HG02610 (cell line): ENCODE data around the gene CD58.
"Not testable (repeated sequence)": the region's sequence is repeated elsewhere in the genome, so short reads cannot be mapped to it uniquely, and the experiment has no call there.

Experiments used
- ATAC-seq: cut with Tn5 transposase; IDR thresholded peaks from one replicate; pipeline ENCODE4 v1.9.1; 2021; ENCODE audit warnings: mild to moderate bottlenecking, moderate library complexity; ENCODE audit not compliant: unreplicated experiment

CD58 gene

GRCh38 chr1:116570358-116571214, at the start of gene CD58:
Gene CD58 (minus strand): TSS chr1:116571026. CDS start chr1:116570972, 54 bp downstream.
- peak; percentile 55 for ATAC-seq

GRCh38 chr1:116620392-116620791, 49.6 kb upstream of the CD58 start:
- ATAC-seq, result not testable (repeated sequence)

GRCh38 chr1:116619106-116619505, 48.3 kb upstream of the CD58 start:
- ATAC-seq, result not testable (repeated sequence)

GRCh38 chr1:116617808-116618207, 47.0 kb upstream of the CD58 start:
- not testable (repeated sequence) for ATAC-seq

- ATAC-seq, result not testable (repeated sequence)
These were observed 43.0 kb upstream of the CD58 start for GRCh38 chr1:116613825-116614224.

- ATAC-seq, result not testable (repeated sequence)
These were observed 39.1 kb upstream of the CD58 start for GRCh38 chr1:116609801-116610371.

- not testable (repeated sequence) for ATAC-seq
These were observed 38.0 kb upstream of the CD58 start for GRCh38 chr1:116608841-116609240.

- not testable (repeated sequence) for ATAC-seq
These were observed 37.3 kb upstream of the CD58 start for GRCh38 chr1:116608151-116608550.

GRCh38 chr1:116607463-116607862, 36.6 kb upstream of the CD58 start:
- not testable (repeated sequence) for ATAC-seq

GRCh38 chr1:116606067-116606466, 35.2 kb upstream of the CD58 start:
- not testable (repeated sequence) for ATAC-seq

GRCh38 chr1:116605315-116605714, 34.5 kb upstream of the CD58 start:
- ATAC-seq, result no peak

GRCh38 chr1:116604408-116604807, 33.6 kb upstream of the CD58 start:
- not testable (repeated sequence) for ATAC-seq

GRCh38 chr1:116603646-116604045, 32.8 kb upstream of the CD58 start:
- not testable (repeated sequence) for ATAC-seq

- ATAC-seq, result not testable (repeated sequence)
These were observed 28.5 kb upstream of the CD58 start for GRCh38 chr1:116599369-116599768.

- ATAC-seq, result not testable (repeated sequence)
These were observed 27.7 kb upstream of the CD58 start for GRCh38 chr1:116598420-116599036.

- peak; percentile 85 for ATAC-seq
These were observed 26.6 kb upstream of the CD58 start for GRCh38 chr1:116597388-116597787.

GRCh38 chr1:116596742-116597307, 26.0 kb upstream of the CD58 start:
- ATAC-seq, result not testable (repeated sequence)

GRCh38 chr1:116595946-116596741, 25.3 kb upstream of the CD58 start:
- not testable (repeated sequence) for ATAC-seq

GRCh38 chr1:116595065-116595840, 24.4 kb upstream of the CD58 start:
- not testable (repeated sequence) for ATAC-seq

- not testable (repeated sequence) for ATAC-seq
These were observed 23.2 kb upstream of the CD58 start for GRCh38 chr1:116593977-116594376.
